Chondrocyte (in vitro differentiated cells): ENCODE measurements around the gene INTU. TPM values are rescaled to one million over a fixed set of nuclear protein-coding genes. Genes with fewer than 3 reads are reported as not detected.

Experiments used
- DNase-seq: peaks from one replicate; pipeline ENCODE4 v3.0.0; 2021; ENCODE audit warnings: mixed read lengths, low spot score
- H3K27ac Mint-ChIP-seq: one replicate; pipeline ENCODE4 v1.8.0; 2021; ENCODE audit warnings: mild to moderate bottlenecking, moderate library complexity, mixed read lengths; ENCODE audit not compliant: unreplicated experiment
- H3K27me3 Mint-ChIP-seq: 2 replicates; pipeline ENCODE4 v1.8.0; 2021; ENCODE audit warnings: low read depth, mixed read lengths
- H3K36me3 Mint-ChIP-seq: 2 replicates; pipeline ENCODE4 v1.8.0; 2021; ENCODE audit warnings: low read depth, mixed read lengths
- H3K4me1 Mint-ChIP-seq: 2 replicates; pipeline ENCODE4 v1.8.0; 2021; ENCODE audit warnings: low read depth, mild to moderate bottlenecking, mixed read lengths
- H3K4me3 Mint-ChIP-seq: one replicate; pipeline ENCODE4 v1.8.0; 2021; ENCODE audit warnings: mild to moderate bottlenecking, moderate library complexity, mixed read lengths; ENCODE audit not compliant: unreplicated experiment
- H3K9me3 Mint-ChIP-seq: 2 replicates; pipeline ENCODE4 v1.8.0; 2021; ENCODE audit warnings: low read depth, mixed read lengths
- CTCF ChIP-seq: fragments of 200-600 bp; sonication (generic); IDR thresholded peaks from 2 replicates; pipeline ENCODE4 v1.5.0; 2021; ENCODE audit warnings: antibody characterized with exemption, mild to moderate bottlenecking, moderate library complexity
- total RNA-seq: library from RNA; stranded (reverse); gene quantifications from 3 replicates; pipeline ENCODE4 v1.2.1, GENCODE V29; 2021

The INTU gene
- total RNA-seq, 1 donor from 2014 or later: 11.4 TPM

GRCh38 chr4:127737295-127737694 lies 104.5 kb downstream of the INTU start:
- Mint-ChIP-seq H3K4me1 (peaks cover 10% of the 10 kb centered on the region), H3K27me3 (no peaks in the 10 kb centered on the region), H3K36me3 (peaks cover 3% of the 10 kb centered on the region), H3K27ac (no peak overlapping the region), H3K9me3 (peaks cover 21% of the 10 kb centered on the region), H3K4me3 (no peak overlapping the region)
- TF ChIP-seq CTCF: no peak
- DNase-seq: no peak

GRCh38 chr4:127741247-127741646 lies 108.5 kb downstream of the INTU start:
- Mint-ChIP-seq H3K27ac (no peak overlapping the region), H3K9me3 (peaks cover 26% of the 10 kb centered on the region), H3K4me1 (peaks cover 10% of the 10 kb centered on the region), H3K4me3 (no peak overlapping the region), H3K36me3 (peaks cover 3% of the 10 kb centered on the region), H3K27me3 (peaks cover 11% of the 10 kb centered on the region)
- DNase-seq: no peak
- no peak for TF ChIP-seq CTCF

- peaks cover 21% of the 10 kb centered on the region for H3K27me3 Mint-ChIP-seq
- peaks cover 3% of the 10 kb centered on the region for H3K36me3 Mint-ChIP-seq
- H3K27ac Mint-ChIP-seq: no peak overlapping the region
- H3K4me1 Mint-ChIP-seq: no peaks in the 10 kb centered on the region
- H3K4me3 Mint-ChIP-seq: no peak overlapping the region
- DNase-seq: no peak
- no peak for TF ChIP-seq CTCF
- H3K9me3 Mint-ChIP-seq: peaks cover 14% of the 10 kb centered on the region
Observed at GRCh38 chr4:127747883-127748282, 115.1 kb downstream of the INTU start.

GRCh38 chr4:127748957-127749356 lies 116.2 kb downstream of the INTU start:
- Mint-ChIP-seq H3K27me3 (peaks cover 31% of the 10 kb centered on the region), H3K4me1 (no peaks in the 10 kb centered on the region), H3K27ac (no peak overlapping the region), H3K36me3 (peaks cover 3% of the 10 kb centered on the region), H3K9me3 (peaks cover 15% of the 10 kb centered on the region), H3K4me3 (no peak overlapping the region)
- TF ChIP-seq CTCF: no peak
- no peak for DNase-seq

- no peaks in the 10 kb centered on the region for H3K4me1 Mint-ChIP-seq
- no peak for TF ChIP-seq CTCF
- H3K4me3 Mint-ChIP-seq: no peak overlapping the region
Observed at GRCh38 chr4:127756906-127757305, 124.1 kb downstream of the INTU start.

More at GRCh38 chr4:127756906-127757305, 124.1 kb downstream of the INTU start:
- Mint-ChIP-seq H3K9me3 (peaks cover 14% of the 10 kb centered on the region), H3K36me3 (peaks cover 4% of the 10 kb centered on the region), H3K27ac (no peak overlapping the region), H3K27me3 (peaks cover 17% of the 10 kb centered on the region)
- DNase-seq: no peak
